ENCODE measurements around the gene SCAP.

DNA sequence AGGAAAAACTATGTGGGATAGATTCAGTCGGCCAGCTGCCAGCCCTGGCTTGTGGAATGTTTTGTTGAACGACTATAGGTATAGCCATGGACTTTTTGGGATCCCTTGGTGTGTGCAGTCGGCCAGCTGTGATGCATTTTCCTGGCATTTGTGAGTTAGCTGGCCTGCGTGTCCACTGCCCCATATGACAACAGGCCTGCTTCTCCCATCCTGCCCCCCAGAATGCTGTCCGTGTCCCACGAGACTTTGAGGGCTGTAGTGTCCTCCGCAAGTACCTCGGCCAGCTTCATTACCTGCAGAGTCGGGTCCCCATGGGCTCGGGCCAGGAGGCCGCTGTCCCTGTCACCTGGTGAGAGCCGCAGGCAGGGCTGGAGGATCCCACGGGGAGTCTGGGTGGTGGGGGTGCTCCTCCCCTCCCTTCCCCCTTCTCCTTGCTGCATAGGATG is 71.3 kb downstream of the SCAP start:
- TF ChIP-seq POLR2AphosphoS5 (IDR thresholded peaks at IDR 0.05) = no peak
- TF ChIP-seq, protein P1, sequence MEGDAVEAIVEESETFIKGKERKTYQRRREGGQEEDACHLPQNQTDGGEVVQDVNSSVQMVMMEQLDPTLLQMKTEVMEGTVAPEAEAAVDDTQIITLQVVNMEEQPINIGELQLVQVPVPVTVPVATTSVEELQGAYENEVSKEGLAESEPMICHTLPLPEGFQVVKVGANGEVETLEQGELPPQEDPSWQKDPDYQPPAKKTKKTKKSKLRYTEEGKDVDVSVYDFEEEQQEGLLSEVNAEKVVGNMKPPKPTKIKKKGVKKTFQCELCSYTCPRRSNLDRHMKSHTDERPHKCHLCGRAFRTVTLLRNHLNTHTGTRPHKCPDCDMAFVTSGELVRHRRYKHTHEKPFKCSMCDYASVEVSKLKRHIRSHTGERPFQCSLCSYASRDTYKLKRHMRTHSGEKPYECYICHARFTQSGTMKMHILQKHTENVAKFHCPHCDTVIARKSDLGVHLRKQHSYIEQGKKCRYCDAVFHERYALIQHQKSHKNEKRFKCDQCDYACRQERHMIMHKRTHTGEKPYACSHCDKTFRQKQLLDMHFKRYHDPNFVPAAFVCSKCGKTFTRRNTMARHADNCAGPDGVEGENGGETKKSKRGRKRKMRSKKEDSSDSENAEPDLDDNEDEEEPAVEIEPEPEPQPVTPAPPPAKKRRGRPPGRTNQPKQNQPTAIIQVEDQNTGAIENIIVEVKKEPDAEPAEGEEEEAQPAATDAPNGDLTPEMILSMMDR (IDR thresholded peaks at IDR 0.05) = no peak
- no peak for TF ChIP-seq POLR2A (IDR thresholded peaks at IDR 0.05)
